ENCODE results near the gene CATSPER3. TPM values are rescaled to one million over a fixed set of nuclear protein-coding genes. Genes with fewer than 3 reads are reported as not detected.

Gene CATSPER3
- total and polyA plus RNA-seq, 4 donors = 0.33 to 0.79 (median 0.75) TPM; not detected in 1

- no peaks in the 10 kb centered on the region for H3K9me3 ChIP-seq (ENCODE audit: control insufficient read depth, insufficient read depth, low read length)
- peaks cover 48% of the 10 kb centered on the region for H3K27me3 ChIP-seq (ENCODE audit: control insufficient read depth, insufficient read depth, low read length)
- WGBS (ENCODE audit: insufficient coverage) = 68% methylated on average over 8 of the region's 8 CpGs
These were observed 86.3 kb downstream of the CATSPER3 start for GRCh38 chr5:135053989-135054388.

GRCh38 chr5:135054546-135054945, 86.8 kb downstream of the CATSPER3 start:
- no peaks in the 10 kb centered on the region for H3K36me3 ChIP-seq (ENCODE audit: control insufficient read depth, insufficient read depth, low read length)
- H3K27me3 ChIP-seq (ENCODE audit: control insufficient read depth, insufficient read depth, low read length) = peaks cover 43% of the 10 kb centered on the region
- no peak overlapping the region for H3K27ac ChIP-seq (ENCODE audit: low read depth, low read length)
- H3K4me3 ChIP-seq (ENCODE audit: low read depth, low read length) = no peak overlapping the region
- no peaks in the 10 kb centered on the region for H3K9me3 ChIP-seq (ENCODE audit: control insufficient read depth, insufficient read depth, low read length)
- peaks cover 4% of the 10 kb centered on the region for H3K4me1 ChIP-seq (ENCODE audit: control insufficient read depth, insufficient read depth, low read length)
- 82% methylated on average over 2 of the region's 2 CpGs for WGBS (ENCODE audit: insufficient coverage)
- no peak for DNase-seq (ENCODE audit: low read depth in 4 of 6, low spot score in 6 of 6)

More at GRCh38 chr5:135053989-135054388, 86.3 kb downstream of the CATSPER3 start:
- no peak for DNase-seq (ENCODE audit: low read depth in 4 of 6, low spot score in 6 of 6)
- no peak overlapping the region for H3K4me3 ChIP-seq (ENCODE audit: low read depth, low read length)
- H3K36me3 ChIP-seq (ENCODE audit: control insufficient read depth, insufficient read depth, low read length) = no peaks in the 10 kb centered on the region
- no peak overlapping the region for H3K27ac ChIP-seq (ENCODE audit: low read depth, low read length)
- peaks cover 4% of the 10 kb centered on the region for H3K4me1 ChIP-seq (ENCODE audit: control insufficient read depth, insufficient read depth, low read length)

DNA sequence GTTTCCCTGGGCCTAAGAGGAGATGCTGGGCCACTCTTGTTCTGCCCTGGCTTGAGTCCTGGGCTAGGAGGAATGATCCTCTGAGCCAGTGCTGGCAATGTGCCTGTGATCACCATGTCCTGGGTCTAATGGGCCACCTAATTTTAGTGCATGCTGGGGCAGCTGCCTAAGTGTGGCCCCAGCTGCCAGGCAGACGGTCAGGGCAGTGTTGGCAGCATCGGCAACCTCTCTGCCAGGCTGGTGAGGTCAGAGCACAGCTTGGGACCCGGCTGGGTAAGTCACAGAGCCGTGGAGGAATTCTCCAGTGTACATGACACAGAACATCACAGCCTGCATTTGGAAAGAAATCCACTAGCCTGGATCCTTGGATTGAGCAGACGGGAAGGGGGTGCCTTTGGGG, 87.7 kb downstream of the CATSPER3 start:
- H3K9me3 ChIP-seq (ENCODE audit: control insufficient read depth, insufficient read depth, low read length) = no peaks in the 10 kb centered on the region
- no peaks in the 10 kb centered on the region for H3K4me1 ChIP-seq (ENCODE audit: control insufficient read depth, insufficient read depth, low read length)
- peaks cover 34% of the 10 kb centered on the region for H3K27me3 ChIP-seq (ENCODE audit: control insufficient read depth, insufficient read depth, low read length)
- no peak for DNase-seq (ENCODE audit: low read depth in 4 of 6, low spot score in 6 of 6)
- WGBS (ENCODE audit: insufficient coverage) = 85% methylated on average over 5 of the region's 5 CpGs
- no peak overlapping the region for H3K27ac ChIP-seq (ENCODE audit: low read depth, low read length)
- no peaks in the 10 kb centered on the region for H3K36me3 ChIP-seq (ENCODE audit: control insufficient read depth, insufficient read depth, low read length)
- no peak overlapping the region for H3K4me3 ChIP-seq (ENCODE audit: low read depth, low read length)

DNA sequence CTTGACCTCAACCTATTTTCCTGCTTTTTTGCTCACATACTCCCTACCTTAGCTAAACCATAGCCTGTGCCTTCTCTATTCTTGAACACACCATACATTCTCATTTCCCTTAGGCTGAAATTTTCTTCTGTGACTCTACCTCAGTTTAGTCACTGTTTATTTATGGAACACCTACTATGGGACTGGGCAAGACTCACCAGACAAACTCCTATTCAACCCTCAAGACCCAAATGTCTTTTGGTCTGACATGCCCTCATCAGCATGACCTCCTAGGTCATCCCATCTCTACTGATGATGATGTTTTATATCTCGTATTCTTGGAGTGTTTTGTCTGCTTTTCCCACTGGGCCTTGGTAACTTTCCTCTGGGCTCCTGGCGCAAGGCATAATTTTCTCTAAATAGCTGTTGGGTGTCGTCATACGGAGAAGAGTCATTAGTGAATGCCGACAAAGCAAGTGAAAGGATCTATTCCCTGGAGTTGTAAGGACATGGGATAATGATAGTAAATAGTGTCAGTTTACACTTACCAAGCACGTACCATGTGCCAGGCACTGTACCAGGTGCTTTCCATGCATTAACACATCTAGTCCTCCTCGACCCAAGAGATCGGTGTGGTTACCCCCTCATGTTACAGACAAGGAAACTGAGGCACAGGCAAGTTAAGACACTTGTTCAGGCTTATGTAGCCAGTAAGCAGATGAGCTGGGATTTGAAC, 88.8 kb downstream of the CATSPER3 start:
- 98% methylated on average over 4 of the region's 8 CpGs for WGBS (ENCODE audit: insufficient coverage)
- DNase-seq (ENCODE audit: low read depth in 4 of 6, low spot score in 6 of 6) = no peak
- no peak overlapping the region for H3K27ac ChIP-seq (ENCODE audit: low read depth, low read length)
- H3K9me3 ChIP-seq (ENCODE audit: control insufficient read depth, insufficient read depth, low read length) = no peaks in the 10 kb centered on the region
- no peaks in the 10 kb centered on the region for H3K36me3 ChIP-seq (ENCODE audit: control insufficient read depth, insufficient read depth, low read length)
- peaks cover 24% of the 10 kb centered on the region for H3K27me3 ChIP-seq (ENCODE audit: control insufficient read depth, insufficient read depth, low read length)
- no peaks in the 10 kb centered on the region for H3K4me1 ChIP-seq (ENCODE audit: control insufficient read depth, insufficient read depth, low read length)
- H3K4me3 ChIP-seq (ENCODE audit: low read depth, low read length) = no peak overlapping the region

DNA sequence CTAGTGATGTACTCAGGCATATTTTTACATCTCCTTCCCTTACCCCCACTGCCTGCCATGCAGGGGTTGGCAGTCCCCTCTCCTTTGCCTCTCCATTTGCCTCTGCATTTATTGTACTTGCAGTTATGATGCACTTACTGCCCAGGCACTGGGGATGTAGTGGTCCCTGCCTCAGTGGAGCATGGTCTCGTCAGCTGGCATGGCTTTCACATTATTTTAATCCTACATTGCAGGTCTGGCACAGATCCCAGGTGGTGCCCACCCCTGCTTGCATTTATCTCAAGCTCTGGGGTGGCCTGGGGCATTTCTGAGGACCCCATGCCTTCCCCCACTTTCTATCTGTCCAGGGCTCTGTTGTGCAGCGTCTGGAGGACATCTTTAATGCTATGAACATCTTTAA, 89.5 kb downstream of the CATSPER3 start:
- H3K4me1 ChIP-seq (ENCODE audit: control insufficient read depth, insufficient read depth, low read length) = no peaks in the 10 kb centered on the region
- WGBS (ENCODE audit: insufficient coverage) = 100% methylated on average over 1 of the region's 2 CpGs
- DNase-seq (ENCODE audit: low read depth in 4 of 6, low spot score in 6 of 6) = no peak
- no peak overlapping the region for H3K4me3 ChIP-seq (ENCODE audit: low read depth, low read length)
- H3K36me3 ChIP-seq (ENCODE audit: control insufficient read depth, insufficient read depth, low read length) = no peaks in the 10 kb centered on the region
- H3K27ac ChIP-seq (ENCODE audit: low read depth, low read length) = no peak overlapping the region
- H3K9me3 ChIP-seq (ENCODE audit: control insufficient read depth, insufficient read depth, low read length) = no peaks in the 10 kb centered on the region
- peaks cover 16% of the 10 kb centered on the region for H3K27me3 ChIP-seq (ENCODE audit: control insufficient read depth, insufficient read depth, low read length)

DNA sequence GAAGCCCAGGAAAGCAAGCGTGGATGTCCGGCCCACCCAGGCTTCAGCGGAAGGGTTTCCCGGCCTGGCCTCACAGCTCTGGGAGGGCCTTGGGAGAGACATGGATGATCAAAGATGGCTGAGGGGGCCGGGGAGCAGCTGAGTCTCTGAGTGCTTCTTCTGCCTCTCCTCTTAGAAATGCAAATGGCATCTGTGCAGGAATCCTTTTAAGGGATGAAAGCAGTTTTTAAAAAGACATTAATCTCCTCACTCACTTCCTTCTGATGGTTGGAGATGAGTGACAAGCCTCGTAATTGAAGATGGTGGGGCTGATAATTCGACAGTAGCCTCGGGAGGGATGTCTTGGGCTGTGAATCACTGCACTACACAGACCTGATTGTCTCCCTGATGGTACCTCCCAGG, 90.6 kb downstream of the CATSPER3 start:
- Histone ChIP-seq H3K27ac (ENCODE audit: low read depth, low read length) (no peak overlapping the region), H3K9me3 (ENCODE audit: control insufficient read depth, insufficient read depth, low read length) (no peaks in the 10 kb centered on the region), H3K4me3 (ENCODE audit: low read depth, low read length) (no peak overlapping the region), H3K27me3 (ENCODE audit: control insufficient read depth, insufficient read depth, low read length) (peaks cover 8% of the 10 kb centered on the region), H3K36me3 (ENCODE audit: control insufficient read depth, insufficient read depth, low read length) (no peaks in the 10 kb centered on the region), H3K4me1 (ENCODE audit: control insufficient read depth, insufficient read depth, low read length) (no peaks in the 10 kb centered on the region)
- WGBS (ENCODE audit: insufficient coverage) = 51% methylated on average over 5 of the region's 8 CpGs
- DNase-seq (ENCODE audit: low read depth in 4 of 6, low spot score in 6 of 6) = no peak

DNA sequence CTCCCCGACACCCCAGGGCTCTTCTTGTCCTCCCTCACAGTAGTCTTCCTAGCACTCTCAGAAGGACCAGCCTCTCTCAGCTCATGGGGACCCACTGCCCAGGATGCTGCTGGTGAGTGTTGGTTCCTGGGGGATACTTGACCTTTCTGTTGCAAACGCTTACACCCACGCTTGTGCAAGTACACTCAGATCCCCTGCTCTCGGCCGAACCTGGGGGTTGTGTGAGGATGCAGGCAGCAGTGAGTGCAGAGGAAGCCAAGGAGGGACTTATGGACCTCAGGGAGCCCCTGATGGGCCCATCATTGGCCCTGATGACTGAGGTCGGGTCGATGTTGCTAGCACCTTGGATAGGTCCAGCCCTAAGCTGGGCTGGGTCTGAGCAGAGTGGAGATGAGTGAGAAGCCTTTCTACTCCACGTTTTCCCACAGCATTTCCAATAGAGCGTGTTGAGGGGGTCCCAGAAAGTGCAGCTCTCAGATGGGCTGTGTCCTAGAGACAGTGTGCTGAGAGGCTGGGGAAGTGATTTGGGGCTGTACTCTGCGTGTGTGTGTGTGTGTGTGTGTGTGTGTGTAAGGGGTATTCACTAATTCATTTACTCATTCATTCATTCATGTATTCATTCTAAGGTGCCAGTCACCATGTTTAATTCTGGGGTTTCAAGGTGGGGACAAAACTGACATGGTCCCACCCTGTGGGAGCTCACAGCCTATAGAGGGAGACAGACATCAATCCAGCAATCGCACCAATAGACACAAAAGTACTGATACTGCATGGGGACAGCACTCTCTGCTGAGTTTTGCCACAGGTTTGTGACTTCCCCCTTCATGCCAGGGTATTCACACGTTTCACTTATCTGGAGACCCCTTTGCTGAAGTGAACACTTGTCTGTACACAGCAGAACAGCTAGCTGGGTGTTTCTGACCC, 91.6 kb downstream of the CATSPER3 start:
- Histone ChIP-seq H3K36me3 (ENCODE audit: control insufficient read depth, insufficient read depth, low read length) (no peaks in the 10 kb centered on the region), H3K27ac (ENCODE audit: low read depth, low read length) (no peak overlapping the region), H3K27me3 (ENCODE audit: control insufficient read depth, insufficient read depth, low read length) (peaks cover 5% of the 10 kb centered on the region), H3K9me3 (ENCODE audit: control insufficient read depth, insufficient read depth, low read length) (no peaks in the 10 kb centered on the region), H3K4me1 (ENCODE audit: control insufficient read depth, insufficient read depth, low read length) (peaks cover 4% of the 10 kb centered on the region), H3K4me3 (ENCODE audit: low read depth, low read length) (no peak overlapping the region)
- DNase-seq (ENCODE audit: low read depth in 4 of 6, low spot score in 6 of 6) = no peak
- WGBS (ENCODE audit: insufficient coverage) = 76% methylated on average over 9 of the region's 12 CpGs

- H3K27me3 ChIP-seq (ENCODE audit: control insufficient read depth, insufficient read depth, low read length) = peaks cover 2% of the 10 kb centered on the region
- WGBS (ENCODE audit: insufficient coverage) = 70% methylated on average over 3 of the region's 3 CpGs
- no peak for DNase-seq (ENCODE audit: low read depth in 4 of 6, low spot score in 6 of 6)
- H3K27ac ChIP-seq (ENCODE audit: low read depth, low read length) = no peak overlapping the region
- H3K36me3 ChIP-seq (ENCODE audit: control insufficient read depth, insufficient read depth, low read length) = no peaks in the 10 kb centered on the region
- no peaks in the 10 kb centered on the region for H3K9me3 ChIP-seq (ENCODE audit: control insufficient read depth, insufficient read depth, low read length)
- peaks cover 4% of the 10 kb centered on the region for H3K4me1 ChIP-seq (ENCODE audit: control insufficient read depth, insufficient read depth, low read length)
- no peak overlapping the region for H3K4me3 ChIP-seq (ENCODE audit: low read depth, low read length)
These were observed 92.3 kb downstream of the CATSPER3 start for GRCh38 chr5:135060021-135060420.

DNA sequence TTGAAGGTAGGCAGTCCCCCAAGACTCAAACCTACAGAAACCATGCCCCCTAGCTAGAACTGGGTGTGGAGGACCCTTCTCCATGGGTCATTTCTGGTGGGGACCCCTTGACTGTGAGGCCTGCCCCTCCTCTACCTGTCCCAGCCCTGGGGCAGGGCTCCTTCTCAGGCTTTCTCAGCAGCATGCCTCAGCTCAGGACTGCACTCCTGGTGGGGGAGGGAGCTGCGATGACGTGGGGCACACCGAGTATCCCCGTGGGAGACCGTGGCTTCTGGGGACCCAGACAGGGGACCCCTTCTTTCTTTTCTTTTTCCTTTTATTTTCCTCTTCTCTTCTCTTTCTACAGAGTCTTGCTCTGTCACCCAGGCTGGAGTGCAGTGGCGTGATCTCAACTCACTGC, 93.3 kb downstream of the CATSPER3 start:
- Histone ChIP-seq H3K27ac (ENCODE audit: low read depth, low read length) (no peak overlapping the region), H3K36me3 (ENCODE audit: control insufficient read depth, insufficient read depth, low read length) (no peaks in the 10 kb centered on the region), H3K4me3 (ENCODE audit: low read depth, low read length) (no peak overlapping the region), H3K9me3 (ENCODE audit: control insufficient read depth, insufficient read depth, low read length) (no peaks in the 10 kb centered on the region), H3K4me1 (ENCODE audit: control insufficient read depth, insufficient read depth, low read length) (peaks cover 13% of the 10 kb centered on the region), H3K27me3 (ENCODE audit: control insufficient read depth, insufficient read depth, low read length) (peaks cover 2% of the 10 kb centered on the region)
- no peak for DNase-seq (ENCODE audit: low read depth in 4 of 6, low spot score in 6 of 6)
- WGBS (ENCODE audit: insufficient coverage) = 93% methylated on average over 4 of the region's 6 CpGs
